Measurements from ENCODE around the gene SLC25A3.

The SLC25A3 gene

GRCh38 chr12:98601924-98602323, 8.4 kb downstream of the SLC25A3 start:
- Histone ChIP-seq H3K27me3 (ENCODE audit: insufficient read depth, poor library complexity, severe bottlenecking) (no peaks in the 10 kb centered on the region), H3K27ac (replicated peaks) (no peak overlapping the region), H3K4me3 (replicated peaks; ENCODE audit: insufficient read depth, low read length) (no peak overlapping the region)
- no peak for DNase-seq (ENCODE audit: low read depth in 1 of 2, low spot score in 1 of 2)
- TF ChIP-seq SPI1 (IDR thresholded peaks at IDR 0.05; ENCODE audit: borderline replicate concordance, low read depth): no peak
- no peak for TF ChIP-seq REST (IDR thresholded peaks at IDR 0.05; ENCODE audit: insufficient replicate concordance, low read depth)
- no peak for TF ChIP-seq POLR2AphosphoS5 (IDR thresholded peaks at IDR 0.05; ENCODE audit: low read depth)
- no peak for TF ChIP-seq GABPA (IDR thresholded peaks at IDR 0.05; ENCODE audit: low read depth)
- TF ChIP-seq CTCF (IDR thresholded peaks at IDR 0.05; ENCODE audit: insufficient read depth, low read length): no peak

GRCh38 chr12:98606359-98606988, 13.0 kb downstream of the SLC25A3 start:
- no peak for TF ChIP-seq CTCF (IDR thresholded peaks at IDR 0.05; ENCODE audit: insufficient read depth, low read length)
- TF ChIP-seq REST (IDR thresholded peaks at IDR 0.05; ENCODE audit: insufficient replicate concordance, low read depth): no peak
- TF ChIP-seq POLR2AphosphoS5 (IDR thresholded peaks at IDR 0.05; ENCODE audit: low read depth): no peak
- TF ChIP-seq SPI1 (IDR thresholded peaks at IDR 0.05; ENCODE audit: borderline replicate concordance, low read depth): no peak
- TF ChIP-seq GABPA (IDR thresholded peaks at IDR 0.05; ENCODE audit: low read depth): no peak
- no peaks in the 10 kb centered on the region for H3K27me3 ChIP-seq (ENCODE audit: insufficient read depth, poor library complexity, severe bottlenecking)
- H3K27ac ChIP-seq (replicated peaks): peak overlapping the region; percentile 75
- DNase-seq (ENCODE audit: low read depth in 1 of 2, low spot score in 1 of 2): no peak
- H3K4me3 ChIP-seq (replicated peaks; ENCODE audit: insufficient read depth, low read length): no peak overlapping the region

GRCh38 chr12:98610596-98610995, 17.1 kb downstream of the SLC25A3 start:
- TF ChIP-seq POLR2AphosphoS5 (IDR thresholded peaks at IDR 0.05; ENCODE audit: low read depth) (no peak), SPI1 (IDR thresholded peaks at IDR 0.05; ENCODE audit: borderline replicate concordance, low read depth) (no peak), CTCF (IDR thresholded peaks at IDR 0.05; ENCODE audit: insufficient read depth, low read length) (no peak), GABPA (IDR thresholded peaks at IDR 0.05; ENCODE audit: low read depth) (no peak), REST (IDR thresholded peaks at IDR 0.05; ENCODE audit: insufficient replicate concordance, low read depth) (no peak)
- no peak overlapping the region for H3K27ac ChIP-seq (replicated peaks)
- H3K4me3 ChIP-seq (replicated peaks; ENCODE audit: insufficient read depth, low read length): no peak overlapping the region
- H3K27me3 ChIP-seq (ENCODE audit: insufficient read depth, poor library complexity, severe bottlenecking): no peaks in the 10 kb centered on the region
- DNase-seq (ENCODE audit: low read depth in 1 of 2, low spot score in 1 of 2): no peak
